Neural cell (in vitro differentiated cells): Measurements from ENCODE around the gene IRAK4. TPM values are rescaled to one million over a fixed set of nuclear protein-coding genes. Genes with fewer than 3 reads are reported as not detected.
A peak's percentile ranks its signal among the peaks of the same experiment; 100 is the strongest.

Experiments
- H2AFZ ChIP-seq: fragments of 200-600, 300-800 bp; sonication (generic), shearing (Covaris generic); 2 replicates; pipeline ENCODE4 v1.6.0; 2014; ENCODE audit warnings: low read depth, mild to moderate bottlenecking, antibody characterized with exemption, low read length, moderate library complexity
- H3F3A ChIP-seq: fragments of 200-600 bp; shearing (Covaris generic); 2 replicates; pipeline ENCODE4 v1.6.1; 2016; ENCODE audit warnings: mild to moderate bottlenecking, moderate library complexity, mixed read lengths, antibody characterized with exemption, low read length; ENCODE audit not compliant: insufficient read depth, poor library complexity, severe bottlenecking
- H3K27ac ChIP-seq: fragments of 200-600, 300-800 bp; sonication (generic), shearing (Covaris generic); 2 replicates; pipeline ENCODE4 v1.5.1; 2014; ENCODE audit warnings: mild to moderate bottlenecking, low read length, moderate library complexity
- H3K27me3 ChIP-seq: fragments of 300-800, 200-600 bp; sonication (generic), shearing (Covaris generic); 2 replicates; pipeline ENCODE4 v1.6.0; 2014; ENCODE audit warnings: mild to moderate bottlenecking, low read depth, low read length, moderate library complexity; ENCODE audit not compliant: insufficient read depth
- H3K36me3 ChIP-seq: fragments of 300-800, 200-600 bp; sonication (generic), shearing (Covaris generic); 2 replicates; pipeline ENCODE4 v1.5.1; 2014; ENCODE audit warnings: mild to moderate bottlenecking, antibody characterized with exemption, low read length, moderate library complexity; ENCODE audit not compliant: insufficient read depth
- H3K4me2 ChIP-seq: fragments of 300-800, 200-600 bp; sonication (generic), shearing (Covaris generic); 2 replicates; pipeline ENCODE4 v1.6.0; 2014; ENCODE audit warnings: mild to moderate bottlenecking, low read length
- H3K4me3 ChIP-seq: fragments of 300-800, 200-600 bp; sonication (generic), shearing (Covaris generic); 2 replicates; pipeline ENCODE4 v1.5.1; 2014; ENCODE audit warnings: mild to moderate bottlenecking, low read length, moderate library complexity
- H3K79me2 ChIP-seq: fragments of 200-600 bp; shearing (Covaris generic); replicated peaks from 2 replicates; pipeline ENCODE4 v1.6.0; 2014; ENCODE audit warnings: mild to moderate bottlenecking, low read length, moderate library complexity; ENCODE audit not compliant: insufficient read depth
- H3K9ac ChIP-seq: fragments of 300-800, 200-600 bp; sonication (generic), shearing (Covaris generic); 2 replicates; pipeline ENCODE4 v1.6.1; 2016; ENCODE audit warnings: mild to moderate bottlenecking, low read length, mixed read lengths
- H3K9me2 ChIP-seq: fragments of 200-600 bp; shearing (Covaris generic); 2 replicates; pipeline ENCODE4 v1.6.1; 2016; ENCODE audit warnings: mild to moderate bottlenecking, low read length, mixed read lengths; ENCODE audit not compliant: insufficient read depth
- H3K9me3 ChIP-seq: fragments of 200-600, 300-800 bp; sonication (generic), shearing (Covaris generic); 2 replicates; pipeline ENCODE4 v1.6.1; 2016; ENCODE audit warnings: mild to moderate bottlenecking, mixed run types, low read length, moderate library complexity, mixed read lengths
- H4K20me1 ChIP-seq: fragments of 200-600 bp; shearing (Covaris generic); 2 replicates; pipeline ENCODE4 v1.6.1; 2016; ENCODE audit warnings: mild to moderate bottlenecking, mixed run types; ENCODE audit not compliant: insufficient read depth
- EP300 ChIP-seq: fragments of 450-650 bp; conservative IDR thresholded peaks from 2 replicates; pipeline ENCODE4 v1.6.1; 2014; ENCODE audit warnings: antibody characterized with exemption, mild to moderate bottlenecking, moderate library complexity; ENCODE audit not compliant: poor library complexity, severe bottlenecking
- EZH2 ChIP-seq: fragments of 200-600, 300-800 bp; shearing (Covaris generic), sonication (generic); IDR thresholded peaks from 2 replicates; pipeline ENCODE4 v1.6.1; 2014; ENCODE audit warnings: antibody characterized with exemption, low read length, borderline replicate concordance, mild to moderate bottlenecking; ENCODE audit not compliant: insufficient read depth, poor library complexity, severe bottlenecking
- MXI1 ChIP-seq: fragments of 450-650 bp; conservative IDR thresholded peaks from 2 replicates; pipeline ENCODE4 v1.6.1; 2014; ENCODE audit warnings: antibody characterized with exemption, mild to moderate bottlenecking; ENCODE audit not compliant: poor library complexity, severe bottlenecking
- POLR2AphosphoS5 ChIP-seq: IDR thresholded peaks from 2 replicates; pipeline ENCODE4 v1.6.1; 2012
- RAD21 ChIP-seq: fragments of 450-650 bp; conservative IDR thresholded peaks from 2 replicates; pipeline ENCODE4 v1.6.1; 2014; ENCODE audit warnings: antibody characterized with exemption, mild to moderate bottlenecking, moderate library complexity
- SMC3 ChIP-seq: fragments of 450-650 bp; conservative IDR thresholded peaks from 2 replicates; pipeline ENCODE4 v1.6.1; 2014; ENCODE audit warnings: antibody characterized with exemption, mild to moderate bottlenecking, moderate library complexity; ENCODE audit not compliant: poor library complexity
- TAF1 ChIP-seq: IDR thresholded peaks from 2 replicates; pipeline ENCODE4 v1.6.1; 2012; ENCODE audit warnings: low read depth
- polyA plus RNA-seq: library from polyadenylated mRNA; depleted of rRNA; stranded (reverse); fragments of >200 nt; gene quantifications from 2 replicates; pipeline ENCODE4 v1.2.3, GENCODE V29; 2014
- TF ChIP-seq, protein P1 (sequence below): IDR thresholded peaks from 2 replicates; pipeline ENCODE4 v1.6.1; 2012; ENCODE audit warnings: borderline replicate concordance
- TF ChIP-seq, protein P2 (sequence below): fragments of 450-650 bp; IDR thresholded peaks from 2 replicates; pipeline ENCODE4 v1.5.1; 2014; ENCODE audit warnings: antibody characterized with exemption, mild to moderate bottlenecking, moderate library complexity; ENCODE audit not compliant: poor library complexity, severe bottlenecking

The IRAK4 gene
- polyA plus RNA-seq, 1 donor from 2014 or later = 7.0 TPM

DNA sequence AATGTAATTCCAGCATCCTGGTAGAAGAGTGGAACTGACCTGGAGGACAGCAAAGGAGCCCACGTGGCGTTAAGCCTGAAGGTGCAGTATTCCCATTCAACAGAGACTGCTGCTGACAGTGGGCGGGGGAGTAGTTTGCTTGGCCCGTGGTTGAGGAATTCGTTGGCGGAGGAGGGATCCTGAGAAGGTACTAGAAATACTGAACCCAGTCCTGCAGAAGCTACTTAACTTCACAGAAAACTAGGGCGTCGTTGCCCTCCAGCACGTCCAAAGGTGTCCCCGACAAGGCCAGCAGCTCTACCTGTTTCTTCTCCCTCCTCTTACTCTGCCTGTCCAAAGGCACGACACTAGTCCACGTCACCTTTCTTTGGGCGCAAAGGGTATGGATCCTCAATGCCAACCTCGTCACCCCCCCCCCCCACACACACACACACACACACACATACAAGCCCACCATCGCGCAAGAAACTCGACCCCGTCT is 464 bp upstream of the IRAK4 start:
- no peaks in the 10 kb centered on the region for H3K36me3 ChIP-seq
- H3K27ac ChIP-seq = peak overlapping the region; percentile 44
- peak overlapping the region; percentile 77 for H3K4me2 ChIP-seq
- H3K79me2 ChIP-seq = no peaks in the 10 kb centered on the region
- H4K20me1 ChIP-seq = no peaks in the 10 kb centered on the region
- TF ChIP-seq EZH2 (no peak), MXI1 (peak; percentile 61), TAF1 (peak; percentile 6), POLR2AphosphoS5 (no peak), EP300 (no peak), RAD21 (no peak), SMC3 (no peak)
- TF ChIP-seq, protein P1, sequence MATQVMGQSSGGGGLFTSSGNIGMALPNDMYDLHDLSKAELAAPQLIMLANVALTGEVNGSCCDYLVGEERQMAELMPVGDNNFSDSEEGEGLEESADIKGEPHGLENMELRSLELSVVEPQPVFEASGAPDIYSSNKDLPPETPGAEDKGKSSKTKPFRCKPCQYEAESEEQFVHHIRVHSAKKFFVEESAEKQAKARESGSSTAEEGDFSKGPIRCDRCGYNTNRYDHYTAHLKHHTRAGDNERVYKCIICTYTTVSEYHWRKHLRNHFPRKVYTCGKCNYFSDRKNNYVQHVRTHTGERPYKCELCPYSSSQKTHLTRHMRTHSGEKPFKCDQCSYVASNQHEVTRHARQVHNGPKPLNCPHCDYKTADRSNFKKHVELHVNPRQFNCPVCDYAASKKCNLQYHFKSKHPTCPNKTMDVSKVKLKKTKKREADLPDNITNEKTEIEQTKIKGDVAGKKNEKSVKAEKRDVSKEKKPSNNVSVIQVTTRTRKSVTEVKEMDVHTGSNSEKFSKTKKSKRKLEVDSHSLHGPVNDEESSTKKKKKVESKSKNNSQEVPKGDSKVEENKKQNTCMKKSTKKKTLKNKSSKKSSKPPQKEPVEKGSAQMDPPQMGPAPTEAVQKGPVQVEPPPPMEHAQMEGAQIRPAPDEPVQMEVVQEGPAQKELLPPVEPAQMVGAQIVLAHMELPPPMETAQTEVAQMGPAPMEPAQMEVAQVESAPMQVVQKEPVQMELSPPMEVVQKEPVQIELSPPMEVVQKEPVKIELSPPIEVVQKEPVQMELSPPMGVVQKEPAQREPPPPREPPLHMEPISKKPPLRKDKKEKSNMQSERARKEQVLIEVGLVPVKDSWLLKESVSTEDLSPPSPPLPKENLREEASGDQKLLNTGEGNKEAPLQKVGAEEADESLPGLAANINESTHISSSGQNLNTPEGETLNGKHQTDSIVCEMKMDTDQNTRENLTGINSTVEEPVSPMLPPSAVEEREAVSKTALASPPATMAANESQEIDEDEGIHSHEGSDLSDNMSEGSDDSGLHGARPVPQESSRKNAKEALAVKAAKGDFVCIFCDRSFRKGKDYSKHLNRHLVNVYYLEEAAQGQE = peak; percentile 27
- TF ChIP-seq, protein P2, sequence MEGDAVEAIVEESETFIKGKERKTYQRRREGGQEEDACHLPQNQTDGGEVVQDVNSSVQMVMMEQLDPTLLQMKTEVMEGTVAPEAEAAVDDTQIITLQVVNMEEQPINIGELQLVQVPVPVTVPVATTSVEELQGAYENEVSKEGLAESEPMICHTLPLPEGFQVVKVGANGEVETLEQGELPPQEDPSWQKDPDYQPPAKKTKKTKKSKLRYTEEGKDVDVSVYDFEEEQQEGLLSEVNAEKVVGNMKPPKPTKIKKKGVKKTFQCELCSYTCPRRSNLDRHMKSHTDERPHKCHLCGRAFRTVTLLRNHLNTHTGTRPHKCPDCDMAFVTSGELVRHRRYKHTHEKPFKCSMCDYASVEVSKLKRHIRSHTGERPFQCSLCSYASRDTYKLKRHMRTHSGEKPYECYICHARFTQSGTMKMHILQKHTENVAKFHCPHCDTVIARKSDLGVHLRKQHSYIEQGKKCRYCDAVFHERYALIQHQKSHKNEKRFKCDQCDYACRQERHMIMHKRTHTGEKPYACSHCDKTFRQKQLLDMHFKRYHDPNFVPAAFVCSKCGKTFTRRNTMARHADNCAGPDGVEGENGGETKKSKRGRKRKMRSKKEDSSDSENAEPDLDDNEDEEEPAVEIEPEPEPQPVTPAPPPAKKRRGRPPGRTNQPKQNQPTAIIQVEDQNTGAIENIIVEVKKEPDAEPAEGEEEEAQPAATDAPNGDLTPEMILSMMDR = no peak
- no peaks in the 10 kb centered on the region for H3F3A ChIP-seq
- no peaks in the 10 kb centered on the region for H3K27me3 ChIP-seq
- peak overlapping the region; percentile 73 for H2AFZ ChIP-seq
- peak overlapping the region; percentile 67 for H3K9ac ChIP-seq
- no peaks in the 10 kb centered on the region for H3K9me2 ChIP-seq
- H3K4me3 ChIP-seq = peak overlapping the region; percentile 82
- H3K9me3 ChIP-seq = no peaks in the 10 kb centered on the region

DNA sequence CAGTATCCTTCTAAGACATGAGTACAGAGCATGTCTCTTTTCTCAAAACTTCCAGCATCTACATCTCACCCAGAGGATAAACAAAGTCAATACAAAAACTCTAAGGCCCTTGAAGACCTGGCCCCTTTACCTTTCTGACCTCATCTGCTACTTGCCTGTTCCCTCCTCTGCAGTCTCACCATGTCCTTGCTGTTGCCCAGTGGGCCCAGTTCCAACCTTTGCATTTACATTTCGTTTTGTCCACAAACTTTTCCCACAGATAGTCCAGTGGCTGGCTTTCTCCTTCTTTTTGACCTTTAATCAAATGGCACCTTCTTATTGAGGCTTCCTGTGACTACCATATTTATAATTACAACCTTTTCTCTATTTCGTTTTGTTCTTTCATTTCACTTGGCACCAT is 1.6 kb downstream of the IRAK4 start:
- no peaks in the 10 kb centered on the region for H3F3A ChIP-seq
- H3K9me3 ChIP-seq = no peaks in the 10 kb centered on the region
- no peak overlapping the region for H3K4me2 ChIP-seq
- no peaks in the 10 kb centered on the region for H3K9me2 ChIP-seq
- H3K36me3 ChIP-seq = no peaks in the 10 kb centered on the region
- no peak overlapping the region for H3K9ac ChIP-seq
- no peak overlapping the region for H2AFZ ChIP-seq
- H3K27me3 ChIP-seq = no peaks in the 10 kb centered on the region
- no peaks in the 10 kb centered on the region for H3K79me2 ChIP-seq
- no peak for TF ChIP-seq SMC3
- no peak for TF ChIP-seq MXI1
- no peak for TF ChIP-seq RAD21
- TF ChIP-seq EZH2 = no peak
- TF ChIP-seq EP300 = no peak
- TF ChIP-seq, protein P2 = no peak
- TF ChIP-seq, protein P1 = no peak
- no peak for TF ChIP-seq POLR2AphosphoS5
- TF ChIP-seq TAF1 = no peak
- H4K20me1 ChIP-seq = no peaks in the 10 kb centered on the region
- no peak overlapping the region for H3K4me3 ChIP-seq
- no peak overlapping the region for H3K27ac ChIP-seq
